Right hindlimb (tissue), 1 donor: ENCODE results near the gene PLCB4.

ENCODE experiments used
- DNase-seq: peaks from one replicate; pipeline ENCODE4 v3.0.0-alpha.2; 2018

The PLCB4 gene

GRCh38 chr20:9508696-9509178 lies 439.9 kb downstream of the PLCB4 start:
- DNase-seq, result no peak

- no peak for DNase-seq
Measured at GRCh38 chr20:9509246-9509645, 440.4 kb downstream of the PLCB4 start.

GRCh38 chr20:9510911-9511310 lies 442.0 kb downstream of the PLCB4 start:
- DNase-seq, result no peak

- no peak for DNase-seq
Measured at GRCh38 chr20:9514072-9514460, 445.2 kb downstream of the PLCB4 start.

GRCh38 chr20:9514461-9515213 lies 445.8 kb downstream of the PLCB4 start, which contains the start of gene LAMP5:
LAMP5 (plus strand) TSS chr20:9514590; CDS start chr20:9514853, 263 bp downstream.
- DNase-seq, result peak; percentile 75

GRCh38 chr20:9515214-9515585 lies 446.3 kb downstream of the PLCB4 start:
- no peak for DNase-seq

- DNase-seq, result no peak
Measured at GRCh38 chr20:9515741-9516233, 446.9 kb downstream of the PLCB4 start.

- peak; percentile 43 for DNase-seq
Measured at GRCh38 chr20:9516234-9516871, 447.5 kb downstream of the PLCB4 start.

GRCh38 chr20:9517297-9518162 lies 448.6 kb downstream of the PLCB4 start:
- no peak for DNase-seq

GRCh38 chr20:9518576-9519175 lies 449.8 kb downstream of the PLCB4 start:
- DNase-seq, result no peak

GRCh38 chr20:9520086-9520485 lies 451.2 kb downstream of the PLCB4 start:
- DNase-seq, result no peak

GRCh38 chr20:9523636-9524035 lies 454.7 kb downstream of the PLCB4 start:
- no peak for DNase-seq
